T-helper 17 cell (primary cell): Measurements from ENCODE around the gene TTC6. TPM values are rescaled to one million over a fixed set of nuclear protein-coding genes. Genes with fewer than 3 reads are reported as not detected.

Source experiments
- ATAC-seq: fragments of 150-1000 bp; cut with Tn5 transposase; 2 replicates; pipeline ENCODE4 v1.10.0; 2021; ENCODE audit warnings: mild to moderate bottlenecking, moderate library complexity
- DNase-seq, 3 donors: peaks; one replicate each; pipeline versions ENCODE4 v3.0.0 to v3.0.0-alpha.2; 2020 to 2021
- H3K9me3 ChIP-seq: one replicate; pipeline ENCODE4 v1.7.0; 2013; ENCODE audit warnings: low read length, mild to moderate bottlenecking; ENCODE audit not compliant: control insufficient read depth, poor library complexity, severe bottlenecking
- H3K27ac Mint-ChIP-seq: one replicate; pipeline ENCODE4 v1.8.0; 2022; ENCODE audit warnings: mild to moderate bottlenecking, moderate library complexity, mixed read lengths
- H3K27me3 Mint-ChIP-seq: one replicate; pipeline ENCODE4 v1.8.0; 2022; ENCODE audit warnings: mixed read lengths
- H3K36me3 Mint-ChIP-seq: one replicate; pipeline ENCODE4 v1.8.0; 2022; ENCODE audit warnings: low read depth, mixed read lengths
- H3K4me1 Mint-ChIP-seq: one replicate; pipeline ENCODE4 v1.8.0; 2022; ENCODE audit warnings: mild to moderate bottlenecking, mixed read lengths
- H3K4me3 Mint-ChIP-seq: one replicate; pipeline ENCODE4 v1.8.0; 2022; ENCODE audit warnings: mild to moderate bottlenecking, moderate library complexity, mixed read lengths
- total RNA-seq, 4 donors: library from RNA in 2 of 4; stranded (reverse) in 2 of 4; gene quantifications; one replicate each; pipeline ENCODE4 v1.2.3 and lab custom pipeline; 2022 to 2026

The TTC6 gene
- total RNA-seq, 2 donors from 2014 or later: not detected

DNA sequence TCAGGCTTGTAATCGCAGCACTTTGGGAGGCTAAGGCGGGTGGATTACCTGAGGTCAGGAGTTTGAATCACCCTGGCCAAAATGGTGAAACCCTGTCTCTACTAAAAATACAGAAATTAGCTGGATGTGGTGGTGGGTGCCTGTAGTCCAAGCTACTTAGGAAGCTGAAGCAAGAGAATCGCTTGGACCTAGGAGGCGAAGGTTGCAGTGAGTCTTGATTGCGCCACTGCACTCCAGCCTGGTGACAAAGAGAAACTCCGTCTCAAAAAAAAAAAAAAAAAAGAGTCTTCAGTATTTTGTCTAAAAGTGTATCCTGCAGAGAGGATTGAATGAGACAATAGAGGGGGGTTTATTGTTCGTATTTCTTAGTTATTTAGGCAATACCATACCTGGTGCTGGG lies 25.7 kb upstream of the TTC6 start:
- Mint-ChIP-seq H3K27ac (no peak overlapping the region), H3K4me3 (no peak overlapping the region), H3K27me3 (no peaks in the 10 kb centered on the region), H3K36me3 (no peaks in the 10 kb centered on the region), H3K4me1 (no peaks in the 10 kb centered on the region)
- no peaks in the 10 kb centered on the region for H3K9me3 ChIP-seq
- no peak for ATAC-seq
- no peak for DNase-seq

DNA sequence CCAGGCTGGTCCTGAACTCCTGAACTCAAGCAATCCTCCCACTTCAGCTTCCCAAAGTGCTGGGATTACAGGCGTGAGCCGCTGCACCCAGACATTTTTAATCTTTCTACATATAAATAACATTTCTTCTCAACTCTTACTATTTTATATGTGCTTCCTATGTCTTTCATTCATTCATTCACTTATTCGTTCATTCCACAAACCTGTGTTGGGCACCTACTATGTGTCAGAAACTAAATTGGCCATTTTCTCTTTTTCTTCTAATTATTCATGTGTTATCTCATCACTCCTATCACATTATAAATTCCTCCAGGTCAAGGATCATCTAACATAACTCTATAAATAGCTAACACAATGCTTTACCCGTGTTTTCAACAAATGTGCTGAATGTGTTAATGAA lies 24.0 kb upstream of the TTC6 start:
- Mint-ChIP-seq H3K27ac (no peak overlapping the region), H3K4me1 (no peaks in the 10 kb centered on the region), H3K27me3 (no peaks in the 10 kb centered on the region), H3K36me3 (no peaks in the 10 kb centered on the region), H3K4me3 (no peak overlapping the region)
- no peak for DNase-seq
- no peaks in the 10 kb centered on the region for H3K9me3 ChIP-seq
- ATAC-seq: no peak

DNA sequence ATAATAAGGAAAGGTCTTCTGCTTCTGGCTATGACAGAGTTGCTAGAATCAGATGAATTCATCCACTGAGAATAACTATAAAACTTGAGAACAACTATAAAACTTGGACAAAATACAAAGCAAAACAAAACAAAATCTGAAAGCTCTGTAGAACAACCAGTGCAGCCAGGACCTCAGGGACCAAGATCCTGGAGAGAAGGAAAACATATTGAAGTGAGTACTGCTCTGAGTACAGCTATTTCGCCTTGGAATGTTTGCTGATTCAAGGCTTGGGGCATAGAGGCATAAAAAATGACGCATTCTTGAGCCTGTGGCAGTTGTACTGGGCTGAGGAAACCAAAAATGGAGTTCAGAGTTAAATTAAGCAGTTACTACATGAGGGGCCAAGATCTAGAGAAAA lies 22.1 kb upstream of the TTC6 start:
- H3K4me1 Mint-ChIP-seq: no peaks in the 10 kb centered on the region
- no peaks in the 10 kb centered on the region for H3K36me3 Mint-ChIP-seq
- no peak for DNase-seq
- no peak for ATAC-seq
- no peaks in the 10 kb centered on the region for H3K9me3 ChIP-seq
- H3K27me3 Mint-ChIP-seq: no peaks in the 10 kb centered on the region
- H3K4me3 Mint-ChIP-seq: no peak overlapping the region
- no peak overlapping the region for H3K27ac Mint-ChIP-seq

DNA sequence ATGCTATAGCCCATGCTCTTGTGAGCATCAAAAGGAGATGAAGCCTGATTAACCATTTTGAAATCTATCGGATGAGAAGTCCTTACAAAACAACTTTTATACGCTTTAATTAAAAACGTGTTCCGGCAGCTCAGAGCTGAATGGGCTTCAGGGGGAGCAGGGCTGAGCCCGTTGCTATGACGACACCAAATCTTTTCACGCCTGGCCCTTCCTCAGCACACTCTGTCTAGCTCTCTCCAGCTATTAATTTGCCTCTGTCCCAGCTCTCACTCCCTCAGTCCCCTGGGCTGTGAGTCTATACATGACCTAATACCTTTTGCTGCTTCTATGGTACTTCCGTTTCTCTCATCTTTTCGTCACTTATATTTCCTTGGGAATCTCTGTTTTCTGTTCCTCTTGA lies 16.2 kb upstream of the TTC6 start:
- DNase-seq: no peak
- H3K4me1 Mint-ChIP-seq: no peaks in the 10 kb centered on the region

DNA sequence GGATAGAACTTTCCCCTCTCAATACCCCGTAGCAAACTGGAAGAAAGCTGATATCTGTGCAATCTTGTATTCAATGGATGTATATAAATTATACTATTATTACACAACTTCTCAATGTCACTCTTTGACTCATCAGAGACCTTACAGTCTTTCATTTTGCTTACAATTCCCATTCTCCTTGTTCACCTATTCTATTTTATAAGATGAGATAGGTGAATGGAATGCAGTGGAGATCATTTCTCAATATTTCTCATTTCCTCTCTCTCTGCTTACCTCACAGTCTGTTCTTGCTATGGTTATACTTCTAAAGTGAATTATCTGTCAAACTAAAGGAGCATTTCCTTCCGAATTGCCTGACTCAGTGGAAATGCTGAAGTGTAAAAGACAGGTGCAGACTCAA lies 15.3 kb upstream of the TTC6 start:
- no peak overlapping the region for H3K27ac Mint-ChIP-seq
- H3K36me3 Mint-ChIP-seq: no peaks in the 10 kb centered on the region
- no peaks in the 10 kb centered on the region for H3K4me1 Mint-ChIP-seq
- H3K27me3 Mint-ChIP-seq: peaks cover 7% of the 10 kb centered on the region
- no peaks in the 10 kb centered on the region for H3K9me3 ChIP-seq
- H3K4me3 Mint-ChIP-seq: no peak overlapping the region
- no peak for ATAC-seq
- DNase-seq: no peak

More for the DNA sequence above, 16.2 kb upstream of the TTC6 start:
- Mint-ChIP-seq H3K4me3 (no peak overlapping the region), H3K36me3 (no peaks in the 10 kb centered on the region), H3K27ac (no peak overlapping the region), H3K27me3 (peaks cover 5% of the 10 kb centered on the region)
- no peak for ATAC-seq
- no peaks in the 10 kb centered on the region for H3K9me3 ChIP-seq

DNA sequence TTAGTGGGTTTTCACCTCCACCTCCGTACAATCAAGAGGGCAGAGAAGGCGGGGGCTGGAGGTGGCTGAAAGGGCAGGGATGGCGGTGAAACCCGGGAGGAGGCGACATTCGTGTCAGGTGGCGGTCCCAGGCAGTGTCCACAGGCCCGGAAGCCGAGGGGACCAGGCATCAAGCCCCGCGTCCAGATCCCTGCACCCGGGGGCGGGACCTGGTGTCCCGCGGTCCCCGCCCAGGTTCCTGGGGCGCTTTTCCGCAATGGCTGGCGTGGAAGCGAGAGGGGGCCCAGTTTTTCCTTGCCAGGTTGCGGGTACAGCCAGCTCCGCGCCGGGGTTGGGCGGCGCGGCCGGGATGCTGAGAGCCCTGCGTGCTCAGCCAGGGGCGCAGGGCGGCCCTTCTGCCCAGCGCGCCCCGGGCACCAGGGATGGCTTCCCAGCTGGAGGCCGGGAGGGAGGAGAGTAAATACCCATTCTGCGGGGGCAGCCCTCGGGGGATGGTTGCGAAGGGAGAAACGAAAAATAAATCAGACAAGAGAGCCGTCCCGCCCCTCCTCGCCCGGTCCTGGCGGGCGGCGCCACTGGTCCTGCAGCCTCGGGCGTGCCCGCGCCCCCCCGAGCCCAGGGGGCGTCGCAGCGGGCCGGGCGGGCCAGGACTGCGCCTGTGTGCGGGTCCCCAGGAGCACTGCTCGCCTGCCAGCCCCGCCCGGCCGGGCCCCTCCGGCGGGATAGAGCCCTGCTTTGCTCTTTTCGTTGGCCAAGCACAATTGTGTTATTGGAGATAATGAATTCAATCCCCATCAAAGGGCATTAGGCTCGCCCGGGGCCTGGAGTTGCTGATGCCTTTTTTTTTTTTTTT lies 11.8 kb upstream of the TTC6 start:
- DNase-seq (no peak), ATAC-seq (no peak)
- H3K27me3 Mint-ChIP-seq: peaks cover 33% of the 10 kb centered on the region
- no peak overlapping the region for H3K4me3 Mint-ChIP-seq
- no peaks in the 10 kb centered on the region for H3K9me3 ChIP-seq
- no peaks in the 10 kb centered on the region for H3K36me3 Mint-ChIP-seq
- H3K4me1 Mint-ChIP-seq: no peaks in the 10 kb centered on the region
- H3K27ac Mint-ChIP-seq: no peak overlapping the region

DNA sequence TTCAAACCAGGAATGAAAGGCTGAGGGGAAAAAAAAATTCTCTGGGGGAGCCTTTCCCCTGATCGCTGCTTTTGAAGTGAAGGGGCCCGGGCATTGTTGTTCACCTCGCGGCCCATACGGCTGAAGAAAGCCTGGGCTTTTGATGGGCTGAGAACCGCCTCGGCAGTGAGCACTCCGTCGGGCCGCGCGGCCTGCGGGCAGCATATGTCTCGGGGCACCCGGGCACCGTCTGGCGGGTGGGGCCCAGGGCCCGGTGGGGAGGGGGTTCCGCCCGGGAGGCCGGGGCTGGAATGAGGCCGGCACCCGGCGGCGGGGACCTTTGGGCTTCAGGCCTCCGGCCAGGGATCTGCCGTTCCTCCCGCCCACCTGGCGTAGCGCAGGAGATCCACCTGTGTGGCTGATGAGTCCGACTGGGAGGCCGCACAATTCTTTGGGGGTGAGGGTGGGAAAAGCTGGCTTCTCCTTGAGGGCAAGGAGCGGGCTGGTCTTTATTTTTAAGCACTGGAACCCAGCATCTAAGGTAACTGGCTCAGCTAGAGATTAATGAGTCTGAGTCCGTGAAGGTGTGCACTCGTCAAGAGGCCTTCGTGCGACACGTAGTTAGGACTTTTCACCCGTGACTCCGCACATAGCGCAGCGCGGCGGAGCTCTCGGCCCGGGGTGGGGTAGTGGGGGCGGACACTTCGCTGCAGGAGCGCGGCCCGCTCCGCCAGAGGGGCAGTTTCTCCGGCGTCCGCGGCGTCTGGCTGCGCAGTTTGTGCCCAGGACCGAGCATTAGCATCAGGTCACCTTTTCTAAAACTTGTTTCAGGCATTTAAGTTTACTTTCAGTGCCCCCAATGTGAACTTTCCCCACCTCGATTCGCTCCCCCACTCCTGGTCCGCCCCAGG lies 11.0 kb upstream of the TTC6 start:
- Mint-ChIP-seq H3K4me1 (no peaks in the 10 kb centered on the region), H3K4me3 (no peak overlapping the region), H3K36me3 (no peaks in the 10 kb centered on the region), H3K27ac (no peak overlapping the region), H3K27me3 (peaks cover 42% of the 10 kb centered on the region)
- no peaks in the 10 kb centered on the region for H3K9me3 ChIP-seq
- DNase-seq (no peak), ATAC-seq (no peak)

DNA sequence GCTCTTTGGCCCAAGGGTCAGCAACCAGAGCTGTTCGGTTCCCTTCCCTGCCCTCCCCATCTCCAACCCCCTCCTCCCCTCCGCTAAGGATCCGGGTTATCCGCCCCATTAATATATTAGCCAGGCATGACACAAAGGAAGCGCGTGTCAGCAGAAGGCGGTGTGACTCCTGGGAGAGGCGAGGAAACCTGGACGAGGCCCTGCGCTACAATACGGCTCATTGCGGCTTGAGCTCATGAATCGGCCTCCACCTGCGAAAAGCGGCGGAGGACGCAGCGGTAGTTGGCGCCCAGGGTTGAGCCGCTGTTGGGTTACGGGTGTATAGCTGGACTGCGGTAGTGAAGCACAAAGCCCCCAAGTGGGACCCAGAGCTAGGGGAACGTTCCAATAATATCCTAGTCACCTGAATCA lies 10.3 kb upstream of the TTC6 start:
- H3K27ac Mint-ChIP-seq: no peak overlapping the region
- no peak for ATAC-seq
- H3K27me3 Mint-ChIP-seq: peaks cover 45% of the 10 kb centered on the region
- DNase-seq: no peak
- H3K36me3 Mint-ChIP-seq: no peaks in the 10 kb centered on the region
- no peak overlapping the region for H3K4me3 Mint-ChIP-seq
- H3K9me3 ChIP-seq: no peaks in the 10 kb centered on the region
- H3K4me1 Mint-ChIP-seq: no peaks in the 10 kb centered on the region

DNA sequence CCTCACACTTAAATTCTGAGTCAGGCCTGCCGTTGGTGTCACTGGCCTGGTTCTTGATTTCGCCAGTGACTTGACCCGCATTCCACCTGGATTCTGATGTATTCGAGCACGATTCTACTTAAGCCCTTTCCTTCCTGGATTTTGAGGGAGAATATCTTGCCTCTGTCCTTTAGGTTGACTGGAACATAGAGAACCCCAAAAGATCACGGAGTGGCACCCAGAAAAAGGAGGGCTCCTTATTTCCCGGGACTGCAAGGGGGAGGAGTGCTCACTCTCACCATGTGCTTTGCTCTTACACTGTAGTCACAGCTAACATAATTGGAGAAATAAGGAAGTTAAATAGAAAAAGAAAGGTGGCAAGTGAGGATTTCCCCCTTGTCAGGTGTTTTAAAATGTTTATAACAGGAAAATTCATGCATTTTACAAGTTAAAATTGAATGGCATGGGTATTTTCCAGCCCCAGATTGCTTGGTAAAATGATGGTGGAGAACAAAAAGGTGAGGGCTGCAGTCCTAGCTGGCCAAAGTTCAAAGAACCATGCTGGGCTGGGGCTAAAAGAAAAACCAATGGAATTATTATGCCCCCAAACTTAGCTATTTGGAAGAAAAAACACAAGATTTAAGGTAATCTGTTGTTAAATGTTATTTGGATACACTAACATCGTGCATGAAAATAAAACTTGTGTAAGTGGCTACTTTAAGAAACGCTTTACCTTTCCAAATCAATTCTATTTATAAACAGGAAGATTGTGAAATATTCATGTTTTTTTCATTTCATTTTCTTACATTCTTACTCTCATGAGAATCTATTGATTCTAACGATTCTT lies 9.2 kb upstream of the TTC6 start:
- Mint-ChIP-seq H3K27me3 (peaks cover 50% of the 10 kb centered on the region), H3K4me1 (no peaks in the 10 kb centered on the region), H3K36me3 (no peaks in the 10 kb centered on the region), H3K4me3 (no peak overlapping the region), H3K27ac (no peak overlapping the region)
- no peak for DNase-seq
- no peak for ATAC-seq
- no peaks in the 10 kb centered on the region for H3K9me3 ChIP-seq

DNA sequence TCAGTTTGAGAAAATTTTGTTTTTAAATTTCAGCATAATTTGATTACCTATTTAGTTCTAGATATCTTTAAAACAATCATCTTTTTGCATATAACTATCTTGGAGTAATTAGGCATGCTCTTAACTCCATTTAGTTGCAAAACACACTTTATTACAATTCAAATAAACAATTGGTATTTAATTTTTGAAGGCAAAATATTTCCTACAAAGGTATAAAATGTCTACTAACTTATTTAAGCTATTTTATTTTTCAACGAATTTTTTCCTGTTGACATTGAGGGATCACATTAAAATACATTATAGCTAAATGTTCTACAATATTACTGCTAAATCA lies 8.7 kb upstream of the TTC6 start:
- no peak overlapping the region for H3K4me3 Mint-ChIP-seq
- H3K4me1 Mint-ChIP-seq: no peaks in the 10 kb centered on the region
- H3K27me3 Mint-ChIP-seq: peaks cover 53% of the 10 kb centered on the region
- H3K27ac Mint-ChIP-seq: no peak overlapping the region
- DNase-seq: no peak
- no peaks in the 10 kb centered on the region for H3K9me3 ChIP-seq
- ATAC-seq: no peak
- H3K36me3 Mint-ChIP-seq: no peaks in the 10 kb centered on the region

DNA sequence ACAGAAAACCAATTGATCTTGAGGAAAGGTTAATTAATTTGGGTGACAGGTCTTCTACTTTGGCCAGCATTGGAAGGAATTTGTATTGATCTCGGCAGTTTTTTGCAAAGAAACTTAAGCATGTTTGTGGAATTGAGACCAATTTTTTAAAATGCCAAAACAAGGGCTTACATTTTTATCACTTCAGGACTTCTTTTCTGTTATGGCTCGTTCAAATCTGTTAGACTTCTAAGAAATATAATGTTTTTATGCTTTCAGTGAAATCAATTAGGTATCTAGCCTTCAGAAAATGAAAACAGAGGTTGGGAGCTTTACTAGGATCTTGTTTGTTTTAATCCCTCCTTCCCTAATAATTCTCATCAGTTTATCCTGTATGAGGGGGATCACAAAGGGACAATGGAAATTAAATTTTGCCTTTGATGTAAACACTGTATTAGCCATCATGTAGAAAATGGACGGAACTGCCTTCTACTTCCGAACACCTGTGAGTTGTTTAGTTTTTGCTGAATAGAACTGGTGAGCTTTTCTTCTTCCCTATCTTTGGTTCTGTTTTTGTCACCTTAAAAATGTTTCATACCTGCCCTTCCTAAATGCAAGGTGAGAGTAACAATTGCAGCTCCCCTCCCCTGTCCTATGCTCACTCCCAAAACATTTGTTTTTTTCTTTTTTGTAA lies 8.2 kb upstream of the TTC6 start:
- H3K9me3 ChIP-seq: no peaks in the 10 kb centered on the region
- H3K27me3 Mint-ChIP-seq: peaks cover 53% of the 10 kb centered on the region
- H3K4me1 Mint-ChIP-seq: no peaks in the 10 kb centered on the region
- ATAC-seq: no peak
- H3K36me3 Mint-ChIP-seq: peaks cover 2% of the 10 kb centered on the region
- no peak overlapping the region for H3K4me3 Mint-ChIP-seq
- no peak for DNase-seq
- no peak overlapping the region for H3K27ac Mint-ChIP-seq

DNA sequence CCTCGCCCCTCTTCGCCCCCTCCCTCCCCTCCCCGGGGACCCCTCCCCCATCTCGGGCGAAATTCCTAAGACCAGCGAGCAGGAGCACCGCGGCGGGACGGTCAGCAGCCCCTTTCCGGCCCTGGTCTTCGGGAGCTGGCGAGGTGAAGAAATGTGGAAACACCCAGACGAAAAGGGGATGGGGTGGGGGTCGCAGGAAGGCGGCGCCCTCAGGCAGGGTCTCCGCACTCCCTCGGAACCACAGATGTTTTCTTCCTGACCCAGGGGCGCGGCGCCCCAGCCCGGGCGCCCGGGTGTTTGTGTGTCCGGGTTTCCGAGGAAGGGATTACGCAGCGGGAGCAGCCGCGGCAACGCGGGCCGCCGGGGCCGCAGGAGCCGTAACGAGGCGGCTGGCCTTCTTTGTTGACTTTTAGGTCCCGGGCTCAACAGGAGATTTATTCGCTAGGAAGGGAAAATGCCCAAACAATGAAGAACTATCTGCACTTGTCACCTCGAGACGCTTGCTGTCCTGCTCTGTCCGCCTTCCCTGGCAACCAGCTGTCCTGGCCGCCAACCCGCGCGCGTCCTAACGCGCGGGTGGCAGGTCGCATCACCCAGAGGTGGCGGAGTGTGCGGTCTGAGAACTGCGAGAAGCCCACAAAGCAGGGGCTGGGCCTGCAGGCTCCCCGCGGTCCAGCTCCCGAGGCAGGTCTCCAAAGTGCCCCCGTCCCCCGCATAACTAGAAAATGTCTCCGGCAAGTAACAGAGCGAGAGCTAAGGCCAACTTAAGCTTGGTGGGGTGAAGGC lies 7.4 kb upstream of the TTC6 start:
- H3K9me3 ChIP-seq: no peaks in the 10 kb centered on the region
- Mint-ChIP-seq H3K27me3 (peaks cover 60% of the 10 kb centered on the region), H3K36me3 (peaks cover 2% of the 10 kb centered on the region), H3K27ac (no peak overlapping the region), H3K4me1 (no peaks in the 10 kb centered on the region), H3K4me3 (no peak overlapping the region)
- DNase-seq (no peak), ATAC-seq (no peak)
